ENCODE measurements around the gene TXNDC2. TPM values are rescaled to one million over a fixed set of nuclear protein-coding genes. Genes with fewer than 3 reads are reported as not detected.
A peak's percentile ranks its signal among the peaks of the same experiment; 100 is the strongest.

The TXNDC2 gene
- total and polyA plus RNA-seq, 9 of the 15 experiments (the other 6 are each of a cell fraction or from before 2014, with no cell fraction given), result 1.2 to 4.9 (median 2.3) TPM

DNA sequence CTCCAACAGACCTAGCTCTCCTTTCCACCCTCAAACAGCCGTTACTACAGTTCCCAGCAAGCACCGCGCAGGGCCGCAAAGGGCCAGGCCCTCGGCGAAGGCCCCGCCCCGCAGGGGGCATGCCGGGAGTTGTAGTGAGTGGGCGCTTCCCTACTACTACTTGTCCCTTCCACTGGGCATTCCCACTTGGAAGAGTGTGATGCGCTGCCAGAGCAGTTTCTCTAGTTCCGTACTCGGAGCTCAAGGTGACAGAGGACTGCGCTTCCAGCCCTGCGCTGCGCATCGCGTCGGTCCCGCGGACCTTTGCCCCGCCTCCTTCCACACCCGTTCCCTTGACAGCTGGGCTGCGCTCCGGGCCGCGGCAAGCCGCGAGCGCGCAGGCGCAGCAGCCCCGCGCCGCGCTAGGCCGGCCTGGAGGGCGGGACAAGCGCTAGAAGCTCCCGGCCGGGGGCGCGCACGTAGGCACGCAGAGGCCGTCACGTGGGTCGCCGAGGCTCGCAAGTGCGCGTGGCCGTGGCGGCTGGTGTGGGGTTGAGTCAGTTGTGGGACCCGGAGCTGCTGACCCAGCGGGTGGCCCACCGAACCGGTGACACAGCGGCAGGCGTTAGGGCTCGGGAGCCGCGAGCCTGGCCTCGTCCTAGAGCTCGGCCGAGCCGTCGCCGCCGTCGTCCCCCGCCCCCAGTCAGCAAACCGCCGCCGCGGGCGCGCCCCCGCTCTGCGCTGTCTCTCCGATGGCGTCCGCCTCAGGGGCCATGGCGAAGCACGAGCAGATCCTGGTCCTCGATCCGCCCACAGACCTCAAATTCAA lies 28.0 kb downstream of the TXNDC2 start, which contains the start of gene VAPA (continued):
- TF ChIP-seq, protein P1, sequence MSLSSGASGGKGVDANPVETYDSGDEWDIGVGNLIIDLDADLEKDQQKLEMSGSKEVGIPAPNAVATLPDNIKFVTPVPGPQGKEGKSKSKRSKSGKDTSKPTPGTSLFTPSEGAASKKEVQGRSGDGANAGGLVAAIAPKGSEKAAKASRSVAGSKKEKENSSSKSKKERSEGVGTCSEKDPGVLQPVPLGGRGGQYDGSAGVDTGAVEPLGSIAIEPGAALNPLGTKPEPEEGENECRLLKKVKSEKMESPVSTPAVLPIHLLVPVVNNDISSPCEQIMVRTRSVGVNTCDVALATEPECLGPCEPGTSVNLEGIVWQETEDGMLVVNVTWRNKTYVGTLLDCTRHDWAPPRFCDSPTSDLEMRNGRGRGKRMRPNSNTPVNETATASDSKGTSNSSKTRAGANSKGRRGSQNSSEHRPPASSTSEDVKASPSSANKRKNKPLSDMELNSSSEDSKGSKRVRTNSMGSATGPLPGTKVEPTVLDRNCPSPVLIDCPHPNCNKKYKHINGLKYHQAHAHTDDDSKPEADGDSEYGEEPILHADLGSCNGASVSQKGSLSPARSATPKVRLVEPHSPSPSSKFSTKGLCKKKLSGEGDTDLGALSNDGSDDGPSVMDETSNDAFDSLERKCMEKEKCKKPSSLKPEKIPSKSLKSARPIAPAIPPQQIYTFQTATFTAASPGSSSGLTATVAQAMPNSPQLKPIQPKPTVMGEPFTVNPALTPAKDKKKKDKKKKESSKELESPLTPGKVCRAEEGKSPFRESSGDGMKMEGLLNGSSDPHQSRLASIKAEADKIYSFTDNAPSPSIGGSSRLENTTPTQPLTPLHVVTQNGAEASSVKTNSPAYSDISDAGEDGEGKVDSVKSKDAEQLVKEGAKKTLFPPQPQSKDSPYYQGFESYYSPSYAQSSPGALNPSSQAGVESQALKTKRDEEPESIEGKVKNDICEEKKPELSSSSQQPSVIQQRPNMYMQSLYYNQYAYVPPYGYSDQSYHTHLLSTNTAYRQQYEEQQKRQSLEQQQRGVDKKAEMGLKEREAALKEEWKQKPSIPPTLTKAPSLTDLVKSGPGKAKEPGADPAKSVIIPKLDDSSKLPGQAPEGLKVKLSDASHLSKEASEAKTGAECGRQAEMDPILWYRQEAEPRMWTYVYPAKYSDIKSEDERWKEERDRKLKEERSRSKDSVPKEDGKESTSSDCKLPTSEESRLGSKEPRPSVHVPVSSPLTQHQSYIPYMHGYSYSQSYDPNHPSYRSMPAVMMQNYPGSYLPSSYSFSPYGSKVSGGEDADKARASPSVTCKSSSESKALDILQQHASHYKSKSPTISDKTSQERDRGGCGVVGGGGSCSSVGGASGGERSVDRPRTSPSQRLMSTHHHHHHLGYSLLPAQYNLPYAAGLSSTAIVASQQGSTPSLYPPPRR (CRISPR knock-in tag; IDR thresholded peaks at IDR 0.05; ENCODE audit: borderline replicate concordance), result peak; percentile 67; the same call in 1 of the 2 replicates
- TF ChIP-seq, protein P2, sequence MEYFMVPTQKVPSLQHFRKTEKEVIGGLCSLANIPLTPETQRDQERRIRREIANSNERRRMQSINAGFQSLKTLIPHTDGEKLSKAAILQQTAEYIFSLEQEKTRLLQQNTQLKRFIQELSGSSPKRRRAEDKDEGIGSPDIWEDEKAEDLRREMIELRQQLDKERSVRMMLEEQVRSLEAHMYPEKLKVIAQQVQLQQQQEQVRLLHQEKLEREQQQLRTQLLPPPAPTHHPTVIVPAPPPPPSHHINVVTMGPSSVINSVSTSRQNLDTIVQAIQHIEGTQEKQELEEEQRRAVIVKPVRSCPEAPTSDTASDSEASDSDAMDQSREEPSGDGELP (CRISPR knock-in tag; IDR thresholded peaks at IDR 0.05; ENCODE audit: borderline replicate concordance), result peak; percentile 97
- TF ChIP-seq ZNF239 (CRISPR knock-in tag; IDR thresholded peaks at IDR 0.05), result 0 out of 2 replicates have a peak, but pooled peaks have one; percentile 51
- no peak for TF ChIP-seq ZSCAN29 (IDR thresholded peaks at IDR 0.05)
- TF ChIP-seq, protein P3, sequence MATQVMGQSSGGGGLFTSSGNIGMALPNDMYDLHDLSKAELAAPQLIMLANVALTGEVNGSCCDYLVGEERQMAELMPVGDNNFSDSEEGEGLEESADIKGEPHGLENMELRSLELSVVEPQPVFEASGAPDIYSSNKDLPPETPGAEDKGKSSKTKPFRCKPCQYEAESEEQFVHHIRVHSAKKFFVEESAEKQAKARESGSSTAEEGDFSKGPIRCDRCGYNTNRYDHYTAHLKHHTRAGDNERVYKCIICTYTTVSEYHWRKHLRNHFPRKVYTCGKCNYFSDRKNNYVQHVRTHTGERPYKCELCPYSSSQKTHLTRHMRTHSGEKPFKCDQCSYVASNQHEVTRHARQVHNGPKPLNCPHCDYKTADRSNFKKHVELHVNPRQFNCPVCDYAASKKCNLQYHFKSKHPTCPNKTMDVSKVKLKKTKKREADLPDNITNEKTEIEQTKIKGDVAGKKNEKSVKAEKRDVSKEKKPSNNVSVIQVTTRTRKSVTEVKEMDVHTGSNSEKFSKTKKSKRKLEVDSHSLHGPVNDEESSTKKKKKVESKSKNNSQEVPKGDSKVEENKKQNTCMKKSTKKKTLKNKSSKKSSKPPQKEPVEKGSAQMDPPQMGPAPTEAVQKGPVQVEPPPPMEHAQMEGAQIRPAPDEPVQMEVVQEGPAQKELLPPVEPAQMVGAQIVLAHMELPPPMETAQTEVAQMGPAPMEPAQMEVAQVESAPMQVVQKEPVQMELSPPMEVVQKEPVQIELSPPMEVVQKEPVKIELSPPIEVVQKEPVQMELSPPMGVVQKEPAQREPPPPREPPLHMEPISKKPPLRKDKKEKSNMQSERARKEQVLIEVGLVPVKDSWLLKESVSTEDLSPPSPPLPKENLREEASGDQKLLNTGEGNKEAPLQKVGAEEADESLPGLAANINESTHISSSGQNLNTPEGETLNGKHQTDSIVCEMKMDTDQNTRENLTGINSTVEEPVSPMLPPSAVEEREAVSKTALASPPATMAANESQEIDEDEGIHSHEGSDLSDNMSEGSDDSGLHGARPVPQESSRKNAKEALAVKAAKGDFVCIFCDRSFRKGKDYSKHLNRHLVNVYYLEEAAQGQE (IDR thresholded peaks at IDR 0.05; ENCODE audit: borderline replicate concordance), result peak; percentile 93
- TF ChIP-seq, protein P3 (CRISPR knock-in tag; IDR thresholded peaks at IDR 0.05; ENCODE audit: low read depth), result peak; percentile 74
- TF ChIP-seq, protein P4, sequence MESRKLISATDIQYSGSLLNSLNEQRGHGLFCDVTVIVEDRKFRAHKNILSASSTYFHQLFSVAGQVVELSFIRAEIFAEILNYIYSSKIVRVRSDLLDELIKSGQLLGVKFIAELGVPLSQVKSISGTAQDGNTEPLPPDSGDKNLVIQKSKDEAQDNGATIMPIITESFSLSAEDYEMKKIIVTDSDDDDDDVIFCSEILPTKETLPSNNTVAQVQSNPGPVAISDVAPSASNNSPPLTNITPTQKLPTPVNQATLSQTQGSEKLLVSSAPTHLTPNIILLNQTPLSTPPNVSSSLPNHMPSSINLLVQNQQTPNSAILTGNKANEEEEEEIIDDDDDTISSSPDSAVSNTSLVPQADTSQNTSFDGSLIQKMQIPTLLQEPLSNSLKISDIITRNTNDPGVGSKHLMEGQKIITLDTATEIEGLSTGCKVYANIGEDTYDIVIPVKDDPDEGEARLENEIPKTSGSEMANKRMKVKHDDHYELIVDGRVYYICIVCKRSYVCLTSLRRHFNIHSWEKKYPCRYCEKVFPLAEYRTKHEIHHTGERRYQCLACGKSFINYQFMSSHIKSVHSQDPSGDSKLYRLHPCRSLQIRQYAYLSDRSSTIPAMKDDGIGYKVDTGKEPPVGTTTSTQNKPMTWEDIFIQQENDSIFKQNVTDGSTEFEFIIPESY (CRISPR knock-in tag; IDR thresholded peaks at IDR 0.05), result 0 out of 2 replicates have a peak, but pooled peaks have one; percentile 32
- peak; percentile 93 for TF ChIP-seq RAD51 (IDR thresholded peaks at IDR 0.05; ENCODE audit: borderline replicate concordance, low read depth)
- TF ChIP-seq DMBX1 (CRISPR knock-in tag; IDR thresholded peaks at IDR 0.05; ENCODE audit: borderline replicate concordance), result peak; percentile 49; the same call in 1 of the 2 replicates
- no peak; the same call in 1 of the 2 replicates for TF ChIP-seq NBN (IDR thresholded peaks at IDR 0.05; ENCODE audit: low read depth)

Data from K562 (cell line).